Osteoblast (primary cell): ENCODE data around the gene PPP1R3G. TPM values are rescaled to one million over a fixed set of nuclear protein-coding genes. Genes with fewer than 3 reads are reported as not detected.

Experiments used
- DNase-seq: peaks from one replicate; pipeline ENCODE4 v3.0.0; 2011; ENCODE audit warnings: low spot score, mixed read lengths; ENCODE audit not compliant: insufficient read length; ENCODE audit errors: missing footprints
- H2AFZ ChIP-seq: 2 replicates; pipeline ENCODE4 v1.6.0; 2011; ENCODE audit warnings: mild to moderate bottlenecking, low read length
- H3K27ac ChIP-seq: 2 replicates; pipeline ENCODE4 v1.5.1; 2011; ENCODE audit warnings: mild to moderate bottlenecking, low read depth, low read length, moderate library complexity
- H3K27me3 ChIP-seq: 2 replicates; pipeline ENCODE4 v1.6.0; 2012; ENCODE audit warnings: mild to moderate bottlenecking, control low read depth, inconsistent platforms, low read length, moderate library complexity; ENCODE audit not compliant: insufficient read depth
- H3K36me3 ChIP-seq: 2 replicates; pipeline ENCODE4 v1.5.1; 2011; ENCODE audit warnings: mild to moderate bottlenecking, low read length, control low read depth, moderate library complexity; ENCODE audit not compliant: insufficient read depth
- H3K4me1 ChIP-seq: 2 replicates; pipeline ENCODE4 v1.5.1; 2011; ENCODE audit warnings: mild to moderate bottlenecking, low read length, control low read depth, moderate library complexity; ENCODE audit not compliant: insufficient read depth
- H3K4me2 ChIP-seq: 2 replicates; pipeline ENCODE4 v1.6.0; 2011; ENCODE audit warnings: mild to moderate bottlenecking, low read length; ENCODE audit not compliant: insufficient read depth
- H3K4me3 ChIP-seq: fragments of 200-600 bp; sonication (generic); 3 replicates; pipeline ENCODE4 v1.5.1; 2012; ENCODE audit warnings: mild to moderate bottlenecking, low read length, inconsistent platforms; ENCODE audit not compliant: insufficient read depth
- H3K79me2 ChIP-seq: 2 replicates; pipeline ENCODE4 v1.6.0; 2012; ENCODE audit warnings: mild to moderate bottlenecking, low read length, control low read depth, inconsistent platforms; ENCODE audit not compliant: insufficient read depth
- H3K9me3 ChIP-seq: 2 replicates; pipeline ENCODE4 v1.5.1; 2011; ENCODE audit warnings: low read depth, low read length, control low read depth
- H4K20me1 ChIP-seq: 2 replicates; pipeline ENCODE4 v1.6.0; 2012; ENCODE audit warnings: mild to moderate bottlenecking, low read length, control low read depth; ENCODE audit not compliant: insufficient read depth
- total RNA-seq: library from RNA; depleted of rRNA; stranded (reverse); fragments of >200 nt; gene quantifications from 2 replicates; pipeline ENCODE4 v1.2.3, GENCODE V29; 2012
- TF ChIP-seq, protein P1 (sequence below): IDR thresholded peaks from 2 replicates; pipeline ENCODE4 v1.5.1; 2011; ENCODE audit warnings: mild to moderate bottlenecking, low read depth, low read length, moderate library complexity; ENCODE audit errors: extremely low read depth

PPP1R3G gene
- total RNA-seq, 1 donor = 3.3 TPM

DNA sequence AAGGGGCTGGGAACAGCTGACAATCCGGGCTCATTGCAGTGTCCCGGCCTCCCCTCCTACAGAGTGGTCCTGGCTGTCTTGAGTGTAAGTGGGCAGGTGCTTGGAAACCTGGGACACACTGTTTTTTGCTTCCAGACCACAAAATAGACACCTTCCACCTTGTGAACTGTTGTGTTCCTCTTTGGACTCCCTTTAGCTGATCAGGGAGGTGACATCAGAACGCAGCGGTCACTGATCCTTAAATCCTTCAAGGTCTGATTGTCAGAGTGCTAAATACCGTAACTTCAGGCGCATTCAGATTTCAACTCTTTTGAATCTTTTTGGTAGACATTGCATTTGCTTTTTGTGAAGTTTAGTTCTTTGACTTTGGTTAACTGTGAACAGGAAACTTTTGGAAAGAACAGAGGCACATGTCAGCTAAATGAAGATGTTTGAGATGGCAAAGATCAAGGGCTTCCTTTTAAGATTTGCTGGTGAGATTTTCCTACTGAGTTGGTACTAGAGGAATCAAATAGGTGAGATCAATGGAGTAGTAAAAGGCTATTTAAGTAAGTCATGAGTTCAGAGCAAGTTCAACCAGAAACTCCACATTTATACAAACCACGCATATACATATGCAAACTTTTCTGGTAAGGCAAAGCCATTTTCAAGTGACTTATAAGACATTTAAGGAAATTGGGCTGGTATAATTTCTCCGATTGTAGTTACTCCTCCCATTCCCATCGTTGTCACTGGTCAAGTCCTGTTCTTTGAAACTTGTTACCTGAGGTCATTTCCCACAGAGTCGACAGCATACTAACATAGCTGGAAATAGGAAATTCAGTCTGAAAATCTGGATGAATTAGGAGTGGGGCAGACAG lies 6.3 kb downstream of the PPP1R3G start:
- H3K4me3 ChIP-seq = no peak overlapping the region
- TF ChIP-seq, protein P1, sequence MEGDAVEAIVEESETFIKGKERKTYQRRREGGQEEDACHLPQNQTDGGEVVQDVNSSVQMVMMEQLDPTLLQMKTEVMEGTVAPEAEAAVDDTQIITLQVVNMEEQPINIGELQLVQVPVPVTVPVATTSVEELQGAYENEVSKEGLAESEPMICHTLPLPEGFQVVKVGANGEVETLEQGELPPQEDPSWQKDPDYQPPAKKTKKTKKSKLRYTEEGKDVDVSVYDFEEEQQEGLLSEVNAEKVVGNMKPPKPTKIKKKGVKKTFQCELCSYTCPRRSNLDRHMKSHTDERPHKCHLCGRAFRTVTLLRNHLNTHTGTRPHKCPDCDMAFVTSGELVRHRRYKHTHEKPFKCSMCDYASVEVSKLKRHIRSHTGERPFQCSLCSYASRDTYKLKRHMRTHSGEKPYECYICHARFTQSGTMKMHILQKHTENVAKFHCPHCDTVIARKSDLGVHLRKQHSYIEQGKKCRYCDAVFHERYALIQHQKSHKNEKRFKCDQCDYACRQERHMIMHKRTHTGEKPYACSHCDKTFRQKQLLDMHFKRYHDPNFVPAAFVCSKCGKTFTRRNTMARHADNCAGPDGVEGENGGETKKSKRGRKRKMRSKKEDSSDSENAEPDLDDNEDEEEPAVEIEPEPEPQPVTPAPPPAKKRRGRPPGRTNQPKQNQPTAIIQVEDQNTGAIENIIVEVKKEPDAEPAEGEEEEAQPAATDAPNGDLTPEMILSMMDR = no peak
- no peaks in the 10 kb centered on the region for H3K9me3 ChIP-seq
- no peak overlapping the region for H3K4me2 ChIP-seq
- DNase-seq = no peak
- H2AFZ ChIP-seq = no peak overlapping the region
- no peak overlapping the region for H3K27ac ChIP-seq
- H3K27me3 ChIP-seq = peaks cover 32% of the 10 kb centered on the region
- no peaks in the 10 kb centered on the region for H3K36me3 ChIP-seq
- no peaks in the 10 kb centered on the region for H4K20me1 ChIP-seq
- no peaks in the 10 kb centered on the region for H3K79me2 ChIP-seq
- H3K4me1 ChIP-seq = peaks cover 16% of the 10 kb centered on the region

DNA sequence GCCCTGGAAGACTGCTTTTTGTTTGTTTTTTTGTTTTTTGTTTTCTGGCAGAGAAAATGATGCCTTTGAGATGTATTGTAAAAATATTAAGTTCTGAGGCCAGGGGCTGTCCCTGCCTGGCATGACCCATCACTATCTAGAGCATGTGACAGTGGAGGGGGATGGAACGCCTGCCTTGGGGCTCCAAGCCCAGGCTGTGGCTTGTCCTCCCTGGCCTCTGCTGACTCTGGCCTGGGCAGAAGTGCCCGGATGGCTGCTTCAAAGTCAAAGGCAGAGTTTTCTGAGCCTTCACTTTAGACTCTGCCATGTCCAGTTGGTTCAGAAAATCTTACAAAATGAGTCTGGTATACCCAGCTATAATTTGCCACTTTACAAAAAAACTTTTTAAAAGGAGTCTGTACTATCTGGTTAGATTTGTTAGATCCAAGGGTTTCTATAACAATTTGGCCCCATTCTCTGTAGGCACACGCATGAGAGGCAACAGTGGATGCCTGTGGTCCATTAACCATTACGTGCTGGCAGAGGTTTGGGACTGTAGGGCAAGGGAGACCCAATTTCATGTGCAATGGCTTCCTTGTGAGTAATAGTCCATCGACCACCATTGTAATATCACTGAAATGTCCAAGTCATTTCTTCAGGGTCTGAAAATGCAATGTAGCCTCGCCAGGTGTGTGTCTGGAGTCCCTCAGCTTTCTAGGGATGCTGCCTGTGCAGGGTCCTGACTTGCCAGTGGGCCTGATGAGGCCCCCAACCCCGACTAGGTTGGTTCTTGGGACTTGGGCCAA lies 8.3 kb downstream of the PPP1R3G start:
- DNase-seq = peak; percentile 65
- no peak overlapping the region for H3K4me2 ChIP-seq
- H3K79me2 ChIP-seq = no peaks in the 10 kb centered on the region
- no peaks in the 10 kb centered on the region for H4K20me1 ChIP-seq
- no peak overlapping the region for H2AFZ ChIP-seq
- H3K9me3 ChIP-seq = no peaks in the 10 kb centered on the region
- no peaks in the 10 kb centered on the region for H3K36me3 ChIP-seq
- H3K27ac ChIP-seq = no peak overlapping the region
- TF ChIP-seq, protein P1 = no peak
- H3K27me3 ChIP-seq = peaks cover 24% of the 10 kb centered on the region
- peaks cover 16% of the 10 kb centered on the region for H3K4me1 ChIP-seq
- no peak overlapping the region for H3K4me3 ChIP-seq

DNA sequence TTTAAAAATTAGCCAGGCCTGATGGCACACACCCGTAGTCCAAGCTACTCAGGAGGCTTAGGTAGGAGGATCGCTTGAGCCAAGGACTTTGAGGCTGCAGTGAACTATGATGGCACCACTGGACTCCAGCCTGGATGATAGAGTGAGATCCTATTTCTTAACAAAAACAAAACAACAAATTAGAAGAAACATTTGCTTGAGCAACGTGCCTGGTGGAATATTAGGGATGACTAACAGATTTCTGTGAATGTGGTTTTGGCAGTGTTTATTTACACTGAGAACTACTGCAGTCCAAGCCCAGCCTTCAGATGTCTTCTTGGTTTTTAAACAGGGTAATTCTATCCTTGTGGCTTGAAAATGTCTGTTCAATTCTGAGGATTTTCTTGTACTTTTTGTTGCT lies 9.2 kb downstream of the PPP1R3G start:
- Histone ChIP-seq H3K4me3 (no peak overlapping the region), H3K79me2 (no peaks in the 10 kb centered on the region), H4K20me1 (no peaks in the 10 kb centered on the region), H3K4me2 (peak overlapping the region; percentile 13), H3K27me3 (peaks cover 24% of the 10 kb centered on the region), H3K9me3 (no peaks in the 10 kb centered on the region), H3K27ac (peak overlapping the region; percentile 31), H2AFZ (no peak overlapping the region), H3K36me3 (no peaks in the 10 kb centered on the region), H3K4me1 (peaks cover 16% of the 10 kb centered on the region)
- TF ChIP-seq, protein P1 = no peak
- peak; percentile 82 for DNase-seq

DNA sequence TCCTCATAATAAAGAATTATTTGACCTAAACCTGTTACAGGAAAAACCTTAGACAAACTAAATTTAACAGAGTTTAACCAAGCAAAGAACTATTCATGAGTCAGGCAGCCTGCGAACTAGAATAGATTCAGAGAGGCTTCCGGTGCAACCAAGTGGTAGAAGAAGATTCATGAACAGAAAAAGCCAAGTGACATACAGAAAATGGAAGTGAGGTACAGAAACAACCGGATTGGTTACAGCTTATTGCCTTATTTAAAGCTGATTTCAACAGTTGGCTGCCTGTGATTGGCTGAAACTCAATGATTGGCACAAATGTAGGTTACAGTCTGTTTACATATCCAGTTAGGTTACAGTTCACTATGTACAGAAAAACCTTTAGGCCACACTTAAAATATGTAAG lies 10.1 kb downstream of the PPP1R3G start:
- DNase-seq = no peak
- H3K4me3 ChIP-seq = no peak overlapping the region
- peaks cover 17% of the 10 kb centered on the region for H3K27me3 ChIP-seq
- H3K9me3 ChIP-seq = no peaks in the 10 kb centered on the region
- H3K36me3 ChIP-seq = no peaks in the 10 kb centered on the region
- no peaks in the 10 kb centered on the region for H4K20me1 ChIP-seq
- H3K4me2 ChIP-seq = peak overlapping the region; percentile 13
- peak overlapping the region; percentile 27 for H2AFZ ChIP-seq
- TF ChIP-seq, protein P1 = no peak
- peaks cover 16% of the 10 kb centered on the region for H3K4me1 ChIP-seq
- peak overlapping the region; percentile 31 for H3K27ac ChIP-seq
- H3K79me2 ChIP-seq = no peaks in the 10 kb centered on the region
